ENCODE results near the gene ALX3.
"Not testable (repeated sequence)": the region's sequence is repeated elsewhere in the genome, so short reads cannot be mapped to it uniquely, and the experiment has no call there.

The ALX3 gene

DNA sequence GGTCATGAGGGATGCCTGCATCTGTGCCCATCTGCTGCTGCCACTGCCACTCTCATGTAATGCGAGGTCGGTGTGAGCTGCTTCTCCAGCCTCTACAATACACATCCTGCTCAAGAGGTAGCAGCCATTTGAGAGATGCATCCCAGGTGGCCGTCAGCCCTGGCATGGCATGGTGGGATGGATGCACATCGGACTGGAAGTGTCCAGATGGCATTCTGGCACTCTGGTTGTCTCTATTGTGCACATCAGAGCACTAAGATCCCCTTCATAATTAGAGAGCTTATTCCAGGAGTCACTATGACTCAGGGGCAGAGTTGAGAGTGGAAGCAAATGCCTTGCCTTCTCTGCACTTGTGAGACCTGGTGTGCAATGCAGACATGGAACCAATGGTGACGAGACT, 32.2 kb downstream of the ALX3 start:
- no peak for FAIRE-seq

DNA sequence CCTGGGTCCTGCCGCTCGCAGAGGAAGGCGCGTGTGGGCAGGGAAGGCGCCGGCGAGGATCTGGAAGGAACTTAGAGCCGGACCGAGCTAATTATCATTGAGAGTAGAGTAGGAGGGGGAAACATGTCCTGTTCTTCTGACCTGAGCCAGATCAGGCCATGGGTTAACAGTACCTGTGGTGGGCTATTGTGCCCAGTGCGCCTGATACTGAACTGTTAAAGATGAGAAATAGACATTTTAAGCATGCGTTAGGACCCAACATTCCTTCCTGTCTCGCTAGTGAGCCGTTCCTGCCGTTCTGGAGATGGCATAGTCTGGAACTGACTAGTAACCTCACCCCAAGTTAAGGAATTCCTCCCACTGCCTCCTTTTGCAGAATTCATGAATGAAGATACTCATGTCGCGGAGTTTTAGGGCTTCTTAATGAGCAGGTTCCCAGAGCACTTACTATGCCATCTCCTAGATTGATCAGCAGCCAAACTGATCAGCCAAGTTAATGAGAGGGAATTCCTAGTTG, 35.2 kb downstream of the ALX3 start:
- no peak for FAIRE-seq

DNA sequence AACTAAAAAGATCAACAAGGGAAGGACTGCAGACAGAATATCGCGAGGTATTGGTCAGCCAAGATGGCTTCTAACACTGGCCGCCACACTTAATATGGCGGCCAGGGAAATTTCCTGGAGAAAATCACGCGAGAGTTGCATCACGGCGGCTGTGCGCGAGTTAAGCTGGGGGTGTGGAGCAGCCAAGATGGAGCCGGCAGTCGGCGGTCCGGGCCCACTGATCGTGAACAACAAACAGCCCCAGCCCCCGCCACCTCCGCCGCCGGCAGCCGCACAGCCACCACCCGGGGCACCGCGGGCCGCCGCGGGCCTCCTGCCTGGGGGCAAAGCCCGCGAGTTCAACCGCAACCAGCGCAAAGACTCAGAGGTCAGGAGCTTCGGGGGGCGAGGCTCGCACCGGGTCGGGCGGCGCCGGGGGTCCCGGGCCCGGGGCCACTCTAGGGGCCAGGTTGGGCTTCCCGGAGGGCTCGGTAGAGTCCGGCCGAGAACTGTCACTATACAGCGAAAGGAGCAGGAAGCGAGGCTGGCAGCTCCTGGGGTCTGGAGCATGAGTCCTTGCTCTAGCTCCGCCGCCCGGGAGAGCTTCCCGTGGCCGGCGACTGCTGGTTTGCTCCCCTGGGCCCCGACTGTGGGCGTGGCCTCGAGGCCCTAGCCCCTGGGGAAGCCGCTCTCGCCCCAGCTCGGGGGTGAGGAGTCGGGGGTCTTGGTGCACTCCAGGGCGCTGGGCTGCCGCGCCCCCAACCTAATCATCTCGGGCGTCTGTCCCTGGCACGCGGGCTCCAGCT, 35.8 kb downstream of the ALX3 start, which contains the start of gene STRIP1:
Gene STRIP1, plus strand, starts transcription at position 174 of the 785 bp plus-strand sequence. Its CDS starts 14 bp downstream, at position 188.
- peak; percentile 95 for FAIRE-seq

DNA sequence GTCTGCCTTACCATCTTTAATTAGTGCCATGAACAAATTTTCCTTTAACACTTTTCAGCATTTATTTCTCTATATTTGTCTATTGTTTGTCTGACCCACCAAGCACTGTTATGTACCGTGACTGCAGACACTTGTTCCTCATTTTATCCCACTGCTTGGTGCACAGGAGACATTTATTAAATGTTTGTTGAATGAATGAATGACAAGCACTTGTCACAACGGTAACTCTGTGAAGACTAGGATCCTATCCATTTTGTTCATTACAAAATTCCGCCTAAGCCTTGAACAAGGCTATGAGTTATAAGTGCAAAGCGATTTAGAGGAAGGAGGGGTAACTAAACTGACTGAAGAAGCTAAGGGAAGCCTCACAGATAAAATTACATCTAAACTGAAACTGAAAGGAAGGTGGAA, 36.4 kb downstream of the ALX3 start:
- FAIRE-seq, result no peak

DNA sequence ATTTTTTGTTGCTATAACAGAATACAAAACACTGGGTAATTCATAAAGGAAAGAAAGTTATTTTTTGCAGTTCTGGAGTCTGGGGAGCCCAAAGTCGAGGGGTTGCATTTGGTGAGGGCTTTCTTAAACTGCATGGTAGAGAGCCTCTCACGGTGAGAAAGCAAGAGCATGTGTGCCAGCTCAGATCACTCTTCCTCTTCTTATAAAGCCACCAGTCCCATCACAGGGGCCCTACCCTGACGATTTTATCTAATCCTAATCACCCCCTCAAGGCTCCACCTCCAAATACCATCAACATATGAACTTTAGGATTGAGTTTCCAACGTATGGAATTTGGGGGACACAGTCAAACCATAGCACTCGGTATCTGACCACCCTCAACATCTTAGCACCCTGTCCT, 37.1 kb downstream of the ALX3 start:
- no peak for FAIRE-seq

DNA sequence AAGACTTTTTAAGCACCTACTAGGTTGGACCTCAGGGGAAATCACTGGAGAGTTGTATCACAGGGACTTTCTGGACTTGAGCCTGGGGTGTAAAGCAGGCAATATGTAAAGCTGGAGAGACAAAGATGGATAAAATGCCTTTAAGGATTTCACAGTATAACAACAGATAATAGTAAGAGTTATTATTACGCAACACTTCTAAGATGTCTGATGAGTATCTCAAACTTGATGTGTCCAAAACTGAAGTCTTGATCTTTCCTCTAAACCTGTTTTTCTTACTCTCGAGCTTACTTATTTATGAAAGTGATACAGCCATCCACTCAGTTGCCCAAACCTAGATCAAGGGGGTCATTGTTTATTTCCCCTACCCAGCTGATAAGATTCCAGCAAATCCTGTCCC, 38.1 kb downstream of the ALX3 start:
- no peak for FAIRE-seq

DNA sequence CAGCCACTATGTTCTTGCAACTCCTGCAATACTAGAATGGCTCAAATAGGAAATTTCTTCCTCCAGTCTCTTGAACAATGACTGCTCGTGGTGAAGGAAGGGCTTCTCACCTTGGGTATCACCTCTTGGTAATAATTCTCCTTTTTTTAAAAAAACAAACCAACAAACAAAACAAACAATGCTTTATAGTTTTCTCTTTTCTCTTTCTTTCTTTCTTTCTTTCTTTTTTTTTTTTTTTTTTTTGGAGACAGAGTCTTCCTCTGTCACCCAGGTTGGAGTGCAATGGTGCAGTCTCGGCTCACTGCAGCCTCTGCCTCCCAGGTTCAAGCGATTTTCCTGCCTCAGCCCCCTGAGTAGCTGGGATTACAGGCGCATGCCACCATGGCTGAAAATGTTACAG, 39.8 kb downstream of the ALX3 start:
- not testable (repeated sequence) for FAIRE-seq

DNA sequence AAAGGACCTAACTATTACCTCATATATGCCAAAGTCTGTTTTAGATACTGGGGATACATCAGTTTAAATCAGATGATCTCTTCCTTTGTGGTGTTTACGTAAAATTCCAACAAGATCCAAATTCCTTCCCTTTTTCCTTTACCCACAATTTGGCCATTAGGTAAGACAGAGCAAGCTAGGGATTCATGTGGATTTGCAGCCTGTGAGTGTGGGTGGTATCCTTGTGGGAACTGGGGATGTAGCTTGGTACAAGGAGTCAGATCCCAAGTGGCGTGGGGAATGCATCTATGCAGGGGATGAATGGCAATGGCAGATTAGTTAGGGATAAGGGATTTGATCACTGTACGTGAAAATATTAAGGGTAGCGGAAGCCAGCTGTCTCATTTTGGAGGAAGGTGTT, 45.9 kb downstream of the ALX3 start:
- no peak for FAIRE-seq

DNA sequence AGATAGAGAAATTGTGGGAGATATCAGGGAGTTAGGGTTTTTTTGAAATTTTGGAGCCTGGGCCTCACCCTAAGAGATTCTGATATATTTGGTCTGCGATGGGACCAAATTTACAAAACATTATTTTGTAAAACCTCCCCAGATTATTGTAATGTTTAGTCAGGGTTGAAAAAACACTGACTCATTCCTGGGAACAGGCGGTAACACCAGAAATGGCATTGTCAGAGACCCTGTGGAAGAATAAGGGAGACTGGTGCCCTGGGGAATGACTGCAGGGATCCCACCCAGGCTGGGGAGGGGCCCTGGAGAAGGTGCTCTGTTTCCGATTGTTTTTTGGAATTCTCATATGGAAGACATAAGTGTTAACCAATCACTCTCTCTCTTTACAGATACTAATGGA, 49.2 kb downstream of the ALX3 start:
- FAIRE-seq, result no peak

DNA sequence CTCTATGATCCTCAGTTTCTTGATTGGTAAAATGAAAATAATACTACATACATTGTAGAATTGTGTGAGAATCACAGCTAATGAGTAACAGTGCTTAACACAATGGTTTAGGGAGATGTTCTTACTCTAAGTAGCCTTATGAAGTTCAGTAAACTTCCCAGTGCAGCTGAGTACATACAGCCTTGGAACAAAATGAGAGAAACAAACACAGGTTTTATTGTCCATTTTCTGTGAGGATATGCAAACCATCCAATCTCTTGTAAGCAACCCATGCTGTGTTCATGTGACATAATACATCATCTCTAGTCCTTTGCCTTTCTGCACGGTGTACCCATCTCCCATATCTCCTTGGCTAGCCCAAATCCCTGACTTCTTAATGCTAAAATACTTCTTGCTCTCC, 50.7 kb downstream of the ALX3 start:
- FAIRE-seq, result no peak

DNA sequence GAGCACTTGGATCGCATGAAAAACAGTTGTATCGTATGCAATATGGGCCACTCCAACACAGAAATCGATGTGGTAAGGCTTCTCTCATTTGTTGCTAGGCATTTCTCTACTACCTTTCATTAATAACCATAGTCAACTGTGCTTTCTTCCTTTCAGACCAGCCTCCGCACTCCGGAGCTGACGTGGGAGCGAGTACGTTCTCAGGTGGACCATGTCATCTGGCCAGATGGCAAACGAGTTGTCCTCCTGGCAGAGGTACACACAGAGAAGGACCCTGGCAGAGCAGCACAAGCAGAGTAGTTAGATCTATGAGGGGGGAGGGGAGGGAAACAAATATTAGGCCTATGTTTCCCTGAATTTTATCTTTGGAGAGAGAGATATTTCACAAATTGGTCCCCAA, 52.1 kb downstream of the ALX3 start:
- no peak for FAIRE-seq

DNA sequence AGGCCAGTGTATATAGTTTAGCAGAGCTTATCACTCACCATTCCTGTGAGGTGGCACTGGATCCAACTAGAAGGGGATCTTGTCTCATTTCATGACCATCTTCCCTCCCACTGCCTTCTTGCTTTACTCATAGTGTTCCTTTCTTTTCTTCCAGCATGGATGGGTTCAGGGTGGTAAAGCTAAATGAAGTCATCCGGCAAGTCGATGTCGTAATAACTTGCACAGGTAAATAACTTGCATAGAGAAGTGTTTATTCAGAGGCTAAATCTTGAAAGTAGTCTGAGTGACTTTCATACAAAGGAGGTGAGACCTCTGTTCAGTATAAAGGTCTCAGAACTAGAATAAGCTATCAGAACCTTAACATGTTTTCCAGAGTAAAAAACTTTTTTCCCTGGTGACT, 52.7 kb downstream of the ALX3 start:
- no peak for FAIRE-seq

DNA sequence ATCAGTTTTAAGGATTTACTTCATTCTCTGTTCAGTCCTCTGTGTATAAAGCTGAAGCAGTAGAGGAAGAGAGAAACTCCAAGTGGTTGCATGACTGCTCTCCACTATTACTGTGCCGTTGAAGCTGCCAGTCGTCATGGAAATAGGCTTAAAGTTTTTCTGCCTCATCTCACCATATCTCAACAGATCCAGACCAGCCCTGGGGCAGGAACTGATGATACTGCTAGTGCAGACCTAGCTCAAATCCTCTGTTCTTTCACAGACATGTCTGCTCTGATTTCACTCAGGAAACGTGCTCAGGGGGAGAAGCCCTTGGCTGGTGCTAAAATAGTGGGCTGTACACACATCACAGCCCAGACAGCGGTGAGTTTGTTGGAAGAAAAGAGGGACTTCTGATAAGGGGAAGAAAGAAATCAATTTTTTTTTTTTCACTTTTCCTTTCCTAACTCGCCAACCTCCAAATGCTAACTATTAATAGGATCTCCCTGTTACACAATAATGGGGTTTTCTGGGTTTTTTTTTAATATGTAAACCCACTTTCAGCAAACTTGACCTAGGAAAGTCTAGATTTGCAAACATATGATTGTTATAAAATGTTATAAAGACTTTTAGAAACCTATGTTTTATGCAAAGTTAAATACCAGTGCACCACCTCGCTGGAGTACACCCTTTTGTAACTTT, 58.2 kb downstream of the ALX3 start:
- FAIRE-seq, result no peak

DNA sequence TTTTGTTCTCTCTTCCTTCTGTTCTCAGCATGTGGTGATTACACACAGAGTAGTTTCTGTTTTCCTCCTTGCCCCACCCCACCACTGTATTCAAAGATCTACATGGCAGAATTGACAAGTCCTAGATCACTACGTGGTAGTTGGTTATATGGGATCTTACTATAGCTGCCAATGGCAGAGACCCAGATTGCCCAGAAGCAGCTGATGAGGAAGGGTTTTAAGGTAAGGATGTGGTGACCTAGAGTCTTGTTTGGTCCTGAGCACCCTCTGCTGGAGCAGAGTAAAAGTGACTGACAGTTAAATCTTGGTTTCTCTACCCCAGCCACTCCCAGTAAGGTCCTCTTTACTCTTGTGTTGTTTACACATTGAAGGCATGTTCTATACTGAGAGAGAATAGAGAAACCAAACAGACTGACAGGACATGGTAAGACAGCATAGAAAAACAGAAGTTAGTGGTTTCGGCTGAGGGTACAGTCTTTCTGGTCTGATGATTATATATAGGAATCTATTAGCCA, 58.9 kb downstream of the ALX3 start:
- FAIRE-seq, result peak; percentile 90

All from G401.6 (cell line).